ENCODE results near the gene RIBC1.
A peak's percentile ranks its signal among the peaks of the same experiment; 100 is the strongest.

The RIBC1 gene

GRCh38 chrX:53422861-53423306 lies at the start of gene RIBC1:
Gene RIBC1 (plus strand): TSS chrX:53422873. CDS start chrX:53426277, 3,404 bp downstream.
- Histone ChIP-seq H3K4me3 (peak within 1 kb of the TSS; percentile 86), H3K27ac (peak within 1 kb of the TSS; percentile 83 to 97)
- no peak for DNase-seq (ENCODE audit: low spot score)
- no peak for TF ChIP-seq CTCF (IDR thresholded peaks at IDR 0.05)

GRCh38 chrX:53373307-53373706 lies 49.4 kb upstream of the RIBC1 start:
- Histone ChIP-seq H3K4me3 (no peak overlapping the region), H3K27ac (no peak overlapping the region)
- TF ChIP-seq CTCF (IDR thresholded peaks at IDR 0.05) = no peak
- DNase-seq (ENCODE audit: low spot score) = no peak

- DNase-seq (ENCODE audit: low spot score) = no peak
- Histone ChIP-seq H3K4me3 (no peak overlapping the region), H3K27ac (no peak overlapping the region)
- no peak for TF ChIP-seq CTCF (IDR thresholded peaks at IDR 0.05)
These were observed 48.4 kb upstream of the RIBC1 start for GRCh38 chrX:53374222-53374820.

- DNase-seq (ENCODE audit: low spot score) = no peak
- no peak overlapping the region for H3K27ac ChIP-seq
- H3K4me3 ChIP-seq = no peak overlapping the region
- no peak for TF ChIP-seq CTCF (IDR thresholded peaks at IDR 0.05)
These were observed 47.8 kb upstream of the RIBC1 start for GRCh38 chrX:53374923-53375322.

- no peak for DNase-seq (ENCODE audit: low spot score)
- Histone ChIP-seq H3K4me3 (no peak overlapping the region), H3K27ac (no peak overlapping the region)
- TF ChIP-seq CTCF (IDR thresholded peaks at IDR 0.05) = no peak
These were observed 45.8 kb upstream of the RIBC1 start for GRCh38 chrX:53376888-53377287.

GRCh38 chrX:53377464-53377863 lies 45.2 kb upstream of the RIBC1 start:
- TF ChIP-seq CTCF (IDR thresholded peaks at IDR 0.05) = no peak
- DNase-seq (ENCODE audit: low spot score) = no peak
- Histone ChIP-seq H3K27ac (no peak overlapping the region), H3K4me3 (no peak overlapping the region)

GRCh38 chrX:53379008-53379710 lies 43.5 kb upstream of the RIBC1 start:
- Histone ChIP-seq H3K4me3 (no peak overlapping the region), H3K27ac (no peak overlapping the region)
- no peak for DNase-seq (ENCODE audit: low spot score)
- no peak for TF ChIP-seq CTCF (IDR thresholded peaks at IDR 0.05)
